ENCODE measurements around the gene KCNV2. TPM values are rescaled to one million over a fixed set of nuclear protein-coding genes. Genes with fewer than 3 reads are reported as not detected.
A peak's percentile ranks its signal among the peaks of the same experiment; 100 is the strongest.

Gene KCNV2
- polyA plus RNA-seq (2013), result not detected in 2 replicates

DNA sequence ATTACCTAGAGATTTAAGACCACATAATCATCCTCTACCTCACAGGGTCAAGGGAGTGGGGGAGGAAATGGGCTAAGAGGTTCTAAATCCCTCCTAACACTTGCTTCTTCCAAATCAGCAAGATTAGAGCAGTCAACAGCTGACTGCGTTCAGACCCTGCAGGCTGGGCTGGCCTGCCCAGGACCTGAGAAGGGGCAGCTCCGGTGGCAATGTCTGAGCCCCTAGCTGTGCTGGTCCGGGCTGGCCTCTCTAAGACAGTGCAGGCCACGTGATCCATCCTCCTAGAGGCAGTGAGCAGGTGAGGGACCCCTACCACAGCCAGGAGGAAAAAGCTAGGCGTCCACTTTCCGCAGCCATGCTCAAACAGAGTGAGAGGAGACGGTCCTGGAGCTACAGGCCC, at the start of gene KCNV2:
TSS of gene KCNV2 (plus strand) at position 126 of the 400 bp plus-strand sequence. CDS start at position 356, 230 bp downstream.
- no peak within 1 kb of the TSS for H3K4me2 ChIP-seq (ENCODE audit: low read length)
- no peak within 1 kb of the TSS for H4K12ac ChIP-seq (ENCODE audit: low read depth, low read length)
- no peaks in the 10 kb centered on the region for H3K4me1 ChIP-seq (ENCODE audit: control insufficient read depth in 1 of 2, insufficient read depth in 2 of 2, low read length in 2 of 2)
- no peak within 1 kb of the TSS for H2AK5ac ChIP-seq (ENCODE audit: low read length)
- no peak within 1 kb of the TSS for H4K8ac ChIP-seq (ENCODE audit: low read depth, low read length)
- DNase-seq, result no peak
- H2BK12ac ChIP-seq (ENCODE audit: low read length), result no peak within 1 kb of the TSS
- H3K18ac ChIP-seq (ENCODE audit: low read length), result no peak within 1 kb of the TSS
- H2BK120ac ChIP-seq (ENCODE audit: insufficient read depth, low read length, poor library complexity), result no peak within 1 kb of the TSS
- H3K27me3 ChIP-seq (ENCODE audit: insufficient read depth, low read length), result no peaks in the 10 kb centered on the region
- H2BK5ac ChIP-seq (ENCODE audit: low read depth, low read length, poor library complexity), result no peak within 1 kb of the TSS
- H4K91ac ChIP-seq (ENCODE audit: low read depth, low read length), result no peak within 1 kb of the TSS
- peaks cover 0 to 2% of the 10 kb centered on the region in 2 experiments for H3K36me3 ChIP-seq (ENCODE audit: control insufficient read depth in 1 of 2, insufficient read depth in 2 of 2, low read length in 2 of 2)
- no peak within 1 kb of the TSS for H3K14ac ChIP-seq (ENCODE audit: low read length)
- H3K27ac ChIP-seq (ENCODE audit: low read depth, low read length), result no peak within 1 kb of the TSS
- H2AFZ ChIP-seq (ENCODE audit: insufficient read depth, low read length, poor library complexity), result no peak within 1 kb of the TSS
- no peaks in the 10 kb centered on the region for H3K79me2 ChIP-seq (ENCODE audit: control insufficient read depth, insufficient read depth, low read length, poor library complexity)
- H3K4ac ChIP-seq (ENCODE audit: low read depth, low read length), result no peak within 1 kb of the TSS
- peaks cover 6% of the 10 kb centered on the region for H3K9me3 ChIP-seq (ENCODE audit: insufficient read depth, low read depth, low read length)
- H3K4me3 ChIP-seq (ENCODE audit: low read depth, low read length), result peak within 1 kb of the TSS; percentile 14
- no peak within 1 kb of the TSS for H3K9ac ChIP-seq (ENCODE audit: low read length)
- WGBS (ENCODE audit: extremely low coverage, insufficient coverage, insufficient read length), result no CpG with 5 or more reads among the region's 7 CpGs
- no peaks in the 10 kb centered on the region for H3K79me1 ChIP-seq (ENCODE audit: low read length)
- H3K23ac ChIP-seq (ENCODE audit: low read length), result no peak within 1 kb of the TSS

DNA sequence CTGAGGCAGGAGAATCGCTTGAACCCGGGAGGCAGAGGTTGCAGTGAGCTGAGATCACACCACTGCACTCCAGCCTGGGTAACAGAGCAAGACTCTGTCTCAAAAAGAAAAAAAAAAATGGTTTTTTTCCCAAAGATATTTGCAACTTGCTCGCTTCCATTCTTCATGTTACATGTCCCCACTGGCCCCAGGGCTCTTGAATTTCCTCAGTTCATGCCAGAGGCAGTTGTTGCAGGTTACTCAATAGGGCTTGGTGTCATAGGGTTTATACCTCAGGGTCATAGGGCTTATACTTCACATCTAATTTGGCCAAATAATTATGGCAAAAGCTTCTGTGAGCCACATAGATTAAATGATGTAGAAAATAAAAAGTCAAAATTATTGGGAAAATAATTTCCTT, 44.1 kb upstream of the KCNV2 start:
- Histone ChIP-seq H3K9me3 (ENCODE audit: insufficient read depth, low read depth, low read length) (no peaks in the 10 kb centered on the region), H4K91ac (ENCODE audit: low read depth, low read length) (no peak overlapping the region), H3K9ac (ENCODE audit: low read length) (no peak overlapping the region), H3K18ac (ENCODE audit: low read length) (no peak overlapping the region), H2BK12ac (ENCODE audit: low read length) (no peak overlapping the region), H2AK5ac (ENCODE audit: low read length) (no peak overlapping the region), H2BK120ac (ENCODE audit: insufficient read depth, low read length, poor library complexity) (no peak overlapping the region), H3K79me2 (ENCODE audit: control insufficient read depth, insufficient read depth, low read length, poor library complexity) (no peaks in the 10 kb centered on the region), H3K4me1 (ENCODE audit: control insufficient read depth in 1 of 2, insufficient read depth in 2 of 2, low read length in 2 of 2) (no peaks in the 10 kb centered on the region), H3K36me3 (ENCODE audit: control insufficient read depth in 1 of 2, insufficient read depth in 2 of 2, low read length in 2 of 2) (no peaks in the 10 kb centered on the region), H2AFZ (ENCODE audit: insufficient read depth, low read length, poor library complexity) (no peak overlapping the region), H3K79me1 (ENCODE audit: low read length) (no peaks in the 10 kb centered on the region), H3K27ac (ENCODE audit: low read depth, low read length) (no peak overlapping the region), H3K23ac (ENCODE audit: low read length) (no peak overlapping the region), H3K4ac (ENCODE audit: low read depth, low read length) (no peak overlapping the region), H3K27me3 (ENCODE audit: insufficient read depth, low read length) (no peaks in the 10 kb centered on the region), H3K4me2 (ENCODE audit: low read length) (no peak overlapping the region), H3K14ac (ENCODE audit: low read length) (no peak overlapping the region), H4K12ac (ENCODE audit: low read depth, low read length) (no peak overlapping the region), H2BK5ac (ENCODE audit: low read depth, low read length, poor library complexity) (no peak overlapping the region), H4K8ac (ENCODE audit: low read depth, low read length) (no peak overlapping the region), H3K4me3 (ENCODE audit: low read depth, low read length) (no peak overlapping the region)
- no CpG with 5 or more reads among the region's 3 CpGs for WGBS (ENCODE audit: extremely low coverage, insufficient coverage, insufficient read length)
- DNase-seq, result peak; percentile 81 to 90

DNA sequence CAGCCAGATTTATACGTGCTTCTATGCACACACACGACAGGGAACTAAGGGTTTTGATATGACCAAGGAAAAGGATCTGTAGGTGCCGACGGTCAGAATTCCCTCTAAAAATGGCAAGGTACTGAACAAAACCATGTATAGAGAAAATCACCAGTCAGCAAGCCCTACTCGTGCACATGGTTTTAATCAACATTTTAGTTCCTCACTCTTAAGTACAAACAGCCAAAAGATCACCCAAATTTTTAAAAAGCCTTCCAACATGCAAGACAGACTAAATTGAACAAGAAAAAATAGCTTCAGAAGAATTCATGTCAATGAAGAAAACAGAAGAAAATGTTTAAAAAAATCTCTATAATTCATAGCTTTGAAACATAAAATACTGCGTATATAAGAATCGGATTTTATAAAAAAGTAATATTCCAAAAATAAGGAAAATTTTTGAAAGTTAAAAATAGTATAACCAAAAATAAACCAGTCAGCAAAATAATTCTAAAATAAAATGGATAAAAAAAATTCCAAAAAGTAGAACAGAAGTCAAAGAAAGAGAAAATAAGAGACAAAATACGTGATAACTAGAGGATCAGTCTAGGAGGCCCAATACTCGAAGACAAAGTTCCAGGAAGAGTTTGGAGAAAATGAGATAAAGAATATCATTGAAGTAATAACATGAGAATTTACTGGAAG, 43.0 kb upstream of the KCNV2 start:
- no peaks in the 10 kb centered on the region for H3K79me2 ChIP-seq (ENCODE audit: control insufficient read depth, insufficient read depth, low read length, poor library complexity)
- no peak overlapping the region for H3K4me3 ChIP-seq (ENCODE audit: low read depth, low read length)
- no peak overlapping the region for H2AK5ac ChIP-seq (ENCODE audit: low read length)
- H3K27me3 ChIP-seq (ENCODE audit: insufficient read depth, low read length), result no peaks in the 10 kb centered on the region
- H2AFZ ChIP-seq (ENCODE audit: insufficient read depth, low read length, poor library complexity), result no peak overlapping the region
- H3K9ac ChIP-seq (ENCODE audit: low read length), result no peak overlapping the region
- no peak overlapping the region for H2BK12ac ChIP-seq (ENCODE audit: low read length)
- no peaks in the 10 kb centered on the region for H3K4me1 ChIP-seq (ENCODE audit: control insufficient read depth in 1 of 2, insufficient read depth in 2 of 2, low read length in 2 of 2)
- no peak overlapping the region for H2BK5ac ChIP-seq (ENCODE audit: low read depth, low read length, poor library complexity)
- H4K8ac ChIP-seq (ENCODE audit: low read depth, low read length), result no peak overlapping the region
- H3K36me3 ChIP-seq (ENCODE audit: control insufficient read depth in 1 of 2, insufficient read depth in 2 of 2, low read length in 2 of 2), result no peaks in the 10 kb centered on the region
- H4K91ac ChIP-seq (ENCODE audit: low read depth, low read length), result no peak overlapping the region
- H3K79me1 ChIP-seq (ENCODE audit: low read length), result no peaks in the 10 kb centered on the region
- no peak overlapping the region for H3K14ac ChIP-seq (ENCODE audit: low read length)
- no peak overlapping the region for H3K18ac ChIP-seq (ENCODE audit: low read length)
- no CpG with 5 or more reads among the region's 9 CpGs for WGBS (ENCODE audit: extremely low coverage, insufficient coverage, insufficient read length)
- H3K27ac ChIP-seq (ENCODE audit: low read depth, low read length), result no peak overlapping the region
- H3K4me2 ChIP-seq (ENCODE audit: low read length), result no peak overlapping the region
- no peak overlapping the region for H3K4ac ChIP-seq (ENCODE audit: low read depth, low read length)
- no peak overlapping the region for H2BK120ac ChIP-seq (ENCODE audit: insufficient read depth, low read length, poor library complexity)
- no peaks in the 10 kb centered on the region for H3K9me3 ChIP-seq (ENCODE audit: insufficient read depth, low read depth, low read length)
- no peak overlapping the region for H4K12ac ChIP-seq (ENCODE audit: low read depth, low read length)
- H3K23ac ChIP-seq (ENCODE audit: low read length), result no peak overlapping the region
- DNase-seq, result no peak

DNA sequence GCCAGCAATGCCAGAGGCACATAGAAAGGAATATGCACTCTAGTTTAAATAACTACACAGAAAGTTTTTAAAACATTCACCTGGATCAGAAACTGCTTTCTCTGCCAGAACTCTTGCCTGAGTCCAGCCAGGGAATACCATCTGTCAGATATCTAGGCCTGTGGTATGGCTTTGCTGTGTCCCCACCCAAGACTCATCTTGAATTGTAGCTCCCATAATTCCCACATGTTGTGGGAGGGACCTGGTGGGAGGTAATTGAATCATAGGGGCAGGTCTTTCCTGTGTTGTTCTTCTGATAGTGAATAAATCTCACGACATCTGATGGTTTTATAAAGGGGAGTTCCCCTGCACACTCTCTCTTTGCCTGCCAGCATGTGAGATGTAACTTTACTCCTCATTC, 41.5 kb upstream of the KCNV2 start:
- no peak overlapping the region for H3K4me2 ChIP-seq (ENCODE audit: low read length)

More for the DNA sequence above, 41.5 kb upstream of the KCNV2 start:
- H3K4ac ChIP-seq (ENCODE audit: low read depth, low read length), result no peak overlapping the region
- H3K9me3 ChIP-seq (ENCODE audit: insufficient read depth, low read depth, low read length), result no peaks in the 10 kb centered on the region
- no peak overlapping the region for H2BK12ac ChIP-seq (ENCODE audit: low read length)
- no peak overlapping the region for H3K9ac ChIP-seq (ENCODE audit: low read length)
- no peaks in the 10 kb centered on the region for H3K36me3 ChIP-seq (ENCODE audit: control insufficient read depth in 1 of 2, insufficient read depth in 2 of 2, low read length in 2 of 2)
- no peak overlapping the region for H2BK120ac ChIP-seq (ENCODE audit: insufficient read depth, low read length, poor library complexity)
- WGBS (ENCODE audit: extremely low coverage, insufficient coverage, insufficient read length), result no CpG with 5 or more reads among the region's 1 CpG
- no peaks in the 10 kb centered on the region for H3K79me2 ChIP-seq (ENCODE audit: control insufficient read depth, insufficient read depth, low read length, poor library complexity)
- no peak overlapping the region for H4K91ac ChIP-seq (ENCODE audit: low read depth, low read length)
- H2AFZ ChIP-seq (ENCODE audit: insufficient read depth, low read length, poor library complexity), result no peak overlapping the region
- no peak overlapping the region for H2AK5ac ChIP-seq (ENCODE audit: low read length)
- H4K12ac ChIP-seq (ENCODE audit: low read depth, low read length), result no peak overlapping the region
- no peak overlapping the region for H4K8ac ChIP-seq (ENCODE audit: low read depth, low read length)
- no peaks in the 10 kb centered on the region for H3K27me3 ChIP-seq (ENCODE audit: insufficient read depth, low read length)
- no peaks in the 10 kb centered on the region for H3K79me1 ChIP-seq (ENCODE audit: low read length)
- H3K4me1 ChIP-seq (ENCODE audit: control insufficient read depth in 1 of 2, insufficient read depth in 2 of 2, low read length in 2 of 2), result no peaks in the 10 kb centered on the region
- DNase-seq, result no peak
- no peak overlapping the region for H3K23ac ChIP-seq (ENCODE audit: low read length)
- no peak overlapping the region for H3K4me3 ChIP-seq (ENCODE audit: low read depth, low read length)
- no peak overlapping the region for H3K27ac ChIP-seq (ENCODE audit: low read depth, low read length)
- H3K18ac ChIP-seq (ENCODE audit: low read length), result no peak overlapping the region
- H3K14ac ChIP-seq (ENCODE audit: low read length), result no peak overlapping the region
- no peak overlapping the region for H2BK5ac ChIP-seq (ENCODE audit: low read depth, low read length, poor library complexity)
